H1 (cell line): ENCODE measurements around the gene ELMO3. TPM values are rescaled to one million over a fixed set of nuclear protein-coding genes. Genes with fewer than 3 reads are reported as not detected.

ENCODE experiments used
- GTF2F1 ChIP-seq: IDR thresholded peaks from 2 replicates; pipeline ENCODE4 v1.6.1; 2012; ENCODE audit warnings: low read depth, low read length, improper control_type of control experiment, borderline replicate concordance
- MAFK ChIP-seq: IDR thresholded peaks from 2 replicates; pipeline ENCODE4 v1.6.1; 2012; ENCODE audit warnings: low read depth, mild to moderate bottlenecking, improper control_type of control experiment, low read length
- NANOG ChIP-seq: IDR thresholded peaks from 2 replicates; pipeline ENCODE4 v1.6.1; 2011; ENCODE audit warnings: low read length, low read depth, mild to moderate bottlenecking, inconsistent platforms; ENCODE audit not compliant: insufficient read depth, poor library complexity, severe bottlenecking
- POLR2AphosphoS5 ChIP-seq: IDR thresholded peaks from 2 replicates; pipeline ENCODE4 v1.6.1; 2011; ENCODE audit warnings: low read depth, low read length
- TAF7 ChIP-seq: optimal IDR thresholded peaks from 2 replicates; pipeline ENCODE3; 2011; ENCODE audit warnings: low read depth, mild to moderate bottlenecking, inconsistent platforms, low read length, moderate library complexity, borderline replicate concordance
- USF2 ChIP-seq: IDR thresholded peaks from 2 replicates; pipeline ENCODE4 v1.6.1; 2011; ENCODE audit warnings: low read length, improper control_type of control experiment
- polyA plus RNA-seq, 7 experiments: library from polyadenylated mRNA; depleted of rRNA in 3 of 7; stranded (reverse) in 5 of 7; unstranded in 2 of 7; fragments of >200 nt in 5 of 7; fragments of 200-250 nt in 2 of 7; gene quantifications; 1 replicate in 5 of 7; 2 replicates in 1 of 7; 4 replicates in 1 of 7; pipeline versions ENCODE4 v1.2.1 to v1.2.3, GENCODE V29; 2011 to 2013; ENCODE audit warnings: missing spikeins in 2 of 7, mixed read lengths in 2 of 7
- total RNA-seq: library from RNA; stranded (reverse); fragmentation: NEBNext Ultra II Directional; extraction: Animal tissue kit (Norgen Biotek cat#: 25700); gene quantifications from 2 replicates; pipeline ENCODE4 v1.2.1, GENCODE V29; 2021

ELMO3 gene
- total and polyA plus RNA-seq, 2 of the 8 experiments (the other 6 are each of a cell fraction or from before 2014, with no cell fraction given), result 9.6 to 10.9 TPM

GRCh38 chr16:67212766-67213165 lies 13.8 kb downstream of the ELMO3 start (continued):
- TF ChIP-seq NANOG, result no peak
- no peak for TF ChIP-seq MAFK
- no peak for TF ChIP-seq POLR2AphosphoS5
- TF ChIP-seq TAF7, result no peak
- no peak for TF ChIP-seq USF2
- no peak for TF ChIP-seq GTF2F1
